ENCODE results near the gene KIF3C. TPM values are rescaled to one million over a fixed set of nuclear protein-coding genes. Genes with fewer than 3 reads are reported as not detected.

KIF3C gene
- total and polyA plus RNA-seq, 2 of the 8 experiments (the other 6 are each of a cell fraction or from before 2014, with no cell fraction given): 13.4 to 58.1 TPM

DNA sequence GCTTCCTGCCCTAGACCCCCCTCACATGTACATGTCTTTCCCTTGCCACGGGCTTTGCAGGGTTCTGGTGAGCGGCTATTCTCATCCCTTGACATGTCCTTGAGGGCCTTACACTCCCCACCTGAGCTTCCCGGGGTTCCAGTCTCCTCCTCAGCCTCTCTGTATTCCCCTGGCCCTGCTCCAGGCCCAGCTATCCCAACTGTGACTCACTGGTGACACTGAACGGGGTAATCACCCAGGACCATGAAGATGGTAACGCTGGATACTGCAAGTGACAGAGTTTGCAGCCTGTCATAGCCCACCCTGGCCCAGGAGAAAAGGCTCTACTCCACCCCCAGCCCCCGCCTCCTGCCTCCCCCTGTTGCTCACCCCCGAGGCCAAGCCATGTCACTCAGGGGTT is 27.3 kb downstream of the KIF3C start:
- no peak overlapping the region for H3K18ac ChIP-seq (ENCODE audit: extremely low read depth, low read length)
- no peak overlapping the region for H2AK5ac ChIP-seq (ENCODE audit: low read depth, low read length)
- TF ChIP-seq SUZ12 (IDR thresholded peaks at IDR 0.05; ENCODE audit: low read length) (no peak), EP300 (IDR thresholded peaks at IDR 0.05; ENCODE audit: borderline replicate concordance in 1 of 2, low read depth in 2 of 2, low read length in 2 of 2) (no peak), TAF1 (IDR thresholded peaks at IDR 0.05; ENCODE audit: low read depth, low read length) (no peak), BCL11A (IDR thresholded peaks at IDR 0.05; ENCODE audit: low read depth in 2 of 2, low read length in 2 of 2) (no peak), KDM5A (IDR thresholded peaks at IDR 0.05; ENCODE audit: low read length) (no peak), SIX5 (IDR thresholded peaks at IDR 0.05; ENCODE audit: low read depth, low read length) (no peak), RAD21 (IDR thresholded peaks at IDR 0.05 in 1 of 2, conservative IDR thresholded peaks at IDR 0.05 in 1 of 2; ENCODE audit: low read depth in 2 of 2, low read length in 2 of 2) (no peak), CEBPB (IDR thresholded peaks at IDR 0.05; ENCODE audit: low read depth, low read length) (no peak), TCF12 (IDR thresholded peaks at IDR 0.05; ENCODE audit: low read depth, low read length) (no peak)
- TF ChIP-seq, protein P1, sequence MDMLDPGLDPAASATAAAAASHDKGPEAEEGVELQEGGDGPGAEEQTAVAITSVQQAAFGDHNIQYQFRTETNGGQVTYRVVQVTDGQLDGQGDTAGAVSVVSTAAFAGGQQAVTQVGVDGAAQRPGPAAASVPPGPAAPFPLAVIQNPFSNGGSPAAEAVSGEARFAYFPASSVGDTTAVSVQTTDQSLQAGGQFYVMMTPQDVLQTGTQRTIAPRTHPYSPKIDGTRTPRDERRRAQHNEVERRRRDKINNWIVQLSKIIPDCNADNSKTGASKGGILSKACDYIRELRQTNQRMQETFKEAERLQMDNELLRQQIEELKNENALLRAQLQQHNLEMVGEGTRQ (IDR thresholded peaks at IDR 0.05; ENCODE audit: low read length): no peak
- TF ChIP-seq, protein P2, sequence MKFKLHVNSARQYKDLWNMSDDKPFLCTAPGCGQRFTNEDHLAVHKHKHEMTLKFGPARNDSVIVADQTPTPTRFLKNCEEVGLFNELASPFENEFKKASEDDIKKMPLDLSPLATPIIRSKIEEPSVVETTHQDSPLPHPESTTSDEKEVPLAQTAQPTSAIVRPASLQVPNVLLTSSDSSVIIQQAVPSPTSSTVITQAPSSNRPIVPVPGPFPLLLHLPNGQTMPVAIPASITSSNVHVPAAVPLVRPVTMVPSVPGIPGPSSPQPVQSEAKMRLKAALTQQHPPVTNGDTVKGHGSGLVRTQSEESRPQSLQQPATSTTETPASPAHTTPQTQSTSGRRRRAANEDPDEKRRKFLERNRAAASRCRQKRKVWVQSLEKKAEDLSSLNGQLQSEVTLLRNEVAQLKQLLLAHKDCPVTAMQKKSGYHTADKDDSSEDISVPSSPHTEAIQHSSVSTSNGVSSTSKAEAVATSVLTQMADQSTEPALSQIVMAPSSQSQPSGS (IDR thresholded peaks at IDR 0.05; ENCODE audit: low read length): no peak
- peaks cover 0 to 4% (median 0%) of the 10 kb centered on the region in 4 experiments; a peak in 2 of 8 replicates for H3K36me3 ChIP-seq (ENCODE audit: control insufficient read depth in 2 of 4, insufficient read depth in 4 of 4, low read length in 3 of 4)
- 93% methylated on average over 6 of the region's 7 CpGs; no CpG with 5 or more reads in 1 of the 2 experiments for WGBS, 2 experiments (ENCODE audit: extremely low coverage in 1 of 2, insufficient coverage in 1 of 2, insufficient read length in 1 of 2, insufficient replicate concordance in 2 of 2, low coverage in 1 of 2, low lambda C conversion rate in 2 of 2, missing lambda C conversion rate in 1 of 2)
- no peak overlapping the region for H3K4me3 ChIP-seq (ENCODE audit: extremely low read depth in 1 of 4, insufficient read depth in 2 of 4, low read depth in 3 of 4, low read length in 4 of 4)
- H2AFZ ChIP-seq (ENCODE audit: low read length): no peak overlapping the region
- no peaks in the 10 kb centered on the region for H3K79me2 ChIP-seq (ENCODE audit: control insufficient read depth in 1 of 2, insufficient read depth in 2 of 2, low read length in 2 of 2)
- ChIA-PET POLR2A (ENCODE audit: partially characterized antibody) (interaction anchor here (2.3 kb wide), 1 partner anchor 26 kb away, joined by 6 read pairs; no protein-coding TSS in a partner anchor), CTCF (ENCODE audit: partially characterized antibody) (interaction anchor here (0.9 to 4.6 kb wide), 10 partner anchors 10 to 189 kb away, joined by 3 to 28 read pairs (median 4); no protein-coding TSS in a partner anchor)
- H2BK12ac ChIP-seq (ENCODE audit: low read depth, low read length): no peak overlapping the region
- H4K5ac ChIP-seq (ENCODE audit: insufficient read length, low read depth, low read length): no peak overlapping the region
- H3K9me3 ChIP-seq (ENCODE audit: insufficient read depth in 2 of 2, low read depth in 1 of 2, low read length in 1 of 2): no peaks in the 10 kb centered on the region
- no peak overlapping the region for H3K56ac ChIP-seq (replicated peaks; ENCODE audit: insufficient read length, low read depth, low read length)
- H3K4ac ChIP-seq (replicated peaks; ENCODE audit: insufficient read length, low read depth, low read length): no peak overlapping the region
- H3K4me1 ChIP-seq (replicated peaks in 1 of 4; ENCODE audit: control insufficient read depth in 3 of 4, insufficient read depth in 4 of 4, low read length in 3 of 4): 0 out of 7 replicates have a peak, but pooled peaks cover 0 to 3% (median under 1%) of the 10 kb centered on the region in 4 experiments
- no peak overlapping the region for H2BK15ac ChIP-seq (ENCODE audit: low read length)
- H3K27me3 ChIP-seq (replicated peaks in 1 of 4; ENCODE audit: control insufficient read depth in 3 of 4, extremely low read depth in 1 of 4, insufficient read depth in 3 of 4, low read length in 3 of 4): no peaks in the 10 kb centered on the region
- DNase-seq (ENCODE audit: low read depth in 1 of 2, low spot score in 2 of 2) (no peak), FAIRE-seq (no peak)
- no peak overlapping the region for H3K4me2 ChIP-seq (ENCODE audit: insufficient read depth in 1 of 2, low read depth in 2 of 2, low read length in 2 of 2)
- no peaks in the 10 kb centered on the region for H3K23me2 ChIP-seq (ENCODE audit: low read depth, low read length)
- H2BK5ac ChIP-seq (ENCODE audit: low read depth, low read length): no peak overlapping the region; the same call in 1 of the 2 replicates
- H4K20me1 ChIP-seq (replicated peaks in 1 of 2; ENCODE audit: control insufficient read depth in 1 of 2, insufficient read depth in 2 of 2, low read length in 2 of 2): peaks cover 0 to 5% of the 10 kb centered on the region in 2 experiments
- H3K79me1 ChIP-seq (ENCODE audit: low read depth, low read length): peaks cover 2% of the 10 kb centered on the region; the same call in 1 of the 2 replicates
- no peak overlapping the region for H3K27ac ChIP-seq (ENCODE audit: low read depth, low read length)
- H3K23ac ChIP-seq (ENCODE audit: insufficient read length): no peak overlapping the region
- no peak overlapping the region for H3K9ac ChIP-seq (replicated peaks in 1 of 4; ENCODE audit: extremely low read depth in 1 of 4, low read depth in 3 of 4, low read length in 3 of 4)
- no peak overlapping the region for H2BK120ac ChIP-seq (replicated peaks; ENCODE audit: low read depth, low read length)
- no peak overlapping the region for H3K14ac ChIP-seq (ENCODE audit: insufficient read length)
- H4K91ac ChIP-seq (replicated peaks; ENCODE audit: insufficient read length, low read length): no peak overlapping the region
- H4K8ac ChIP-seq (ENCODE audit: extremely low read depth, insufficient read depth, low read length): no peak overlapping the region
- H2BK20ac ChIP-seq (ENCODE audit: low read length): no peak overlapping the region

Data from H1 (cell line).